Erythroblast (primary cell): ENCODE results near the gene TMEM38B.

ENCODE experiments used
- GATA1 ChIP-seq: IDR thresholded peaks from 2 replicates; pipeline ENCODE4 v1.6.1; 2011; ENCODE audit warnings: low read depth, mild to moderate bottlenecking, control low read depth, low read length, moderate library complexity
- POLR2A ChIP-seq: IDR thresholded peaks from 2 replicates; pipeline ENCODE4 v1.6.1; 2011; ENCODE audit warnings: mild to moderate bottlenecking, low read length

- TF ChIP-seq POLR2A (no peak), GATA1 (no peak)
These were observed 63.3 kb downstream of the TMEM38B start for GRCh38 chr9:105757496-105758251.
